ENCODE results near the gene RGR.

Gene RGR

DNA sequence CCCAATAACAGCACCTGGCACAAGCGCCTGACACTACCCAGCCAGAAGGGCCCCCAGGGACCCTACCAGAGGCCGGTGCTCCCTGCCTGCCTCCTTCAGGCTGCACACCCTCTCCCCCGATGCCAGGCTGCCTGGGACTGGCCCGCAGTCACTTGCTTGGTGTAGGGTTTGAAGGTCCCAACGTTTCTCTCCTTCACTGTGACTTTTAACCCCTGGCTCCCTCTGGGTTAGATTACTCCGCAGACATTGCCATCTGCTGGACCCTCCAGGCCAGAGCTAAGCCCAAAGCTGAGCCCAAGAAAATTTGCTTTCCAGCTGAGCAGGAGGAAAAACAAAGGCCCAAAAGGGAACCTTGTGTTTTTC lies 43.6 kb upstream of the RGR start:
- no peak for DNase-seq (ENCODE audit: low read depth)
- in situ Hi-C loops (cut with HindIII; ENCODE audit: low sequenced_read_pairs), result no loop called here
- H3K4me3 ChIP-seq (ENCODE audit: low read depth, low read length), result no peak overlapping the region
- TF ChIP-seq CTCF (IDR thresholded peaks at IDR 0.05; ENCODE audit: low read depth, low read length, missing control alignments), result no peak

DNA sequence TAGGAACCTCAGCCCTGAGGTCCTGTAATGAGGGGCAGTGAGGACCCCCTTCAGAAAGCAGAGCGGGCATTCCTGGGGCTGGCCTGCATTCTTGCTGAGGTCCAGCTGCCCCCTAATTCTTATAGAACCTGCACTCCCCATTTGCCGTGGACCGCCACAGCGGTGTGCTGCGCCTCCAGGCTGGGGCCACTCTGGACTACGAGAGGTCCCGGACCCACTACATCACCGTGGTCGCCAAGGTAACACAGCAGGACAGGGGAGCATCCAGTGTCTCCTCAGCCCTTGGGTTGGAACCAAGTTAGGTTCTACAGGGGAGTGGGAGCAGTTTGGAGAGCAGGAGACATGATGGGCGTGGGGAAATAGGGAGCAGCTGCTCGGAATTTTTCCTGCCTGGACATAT lies 43.2 kb upstream of the RGR start:
- TF ChIP-seq CTCF (IDR thresholded peaks at IDR 0.05; ENCODE audit: low read depth, low read length, missing control alignments), result no peak
- in situ Hi-C loops (cut with HindIII; ENCODE audit: low sequenced_read_pairs), result no loop called here
- no peak overlapping the region for H3K4me3 ChIP-seq (ENCODE audit: low read depth, low read length)
- DNase-seq (ENCODE audit: low read depth), result no peak

DNA sequence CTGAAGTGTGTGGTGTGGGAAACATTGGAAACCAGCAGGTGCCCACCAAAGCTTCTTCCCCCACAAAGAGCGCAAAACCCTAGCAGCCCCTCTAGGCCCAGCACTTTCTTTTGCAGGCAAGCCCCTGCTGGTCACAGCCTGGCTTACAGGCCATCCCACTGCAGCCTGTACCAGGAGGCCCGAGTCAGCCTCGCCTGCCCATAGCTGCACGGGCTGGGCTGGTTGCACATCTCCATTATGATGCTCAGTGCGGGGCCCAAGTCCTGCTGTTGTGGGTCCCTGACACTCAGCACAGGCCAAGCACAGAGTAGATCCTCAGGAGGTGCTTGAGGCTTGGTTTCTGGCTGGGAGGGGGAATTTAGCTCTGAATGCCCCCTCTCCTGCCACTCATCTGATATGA lies 42.5 kb upstream of the RGR start:
- in situ Hi-C loops (cut with HindIII; ENCODE audit: low sequenced_read_pairs), result no loop called here
- H3K4me3 ChIP-seq (ENCODE audit: low read depth, low read length), result no peak overlapping the region
- no peak for DNase-seq (ENCODE audit: low read depth)
- no peak for TF ChIP-seq CTCF (IDR thresholded peaks at IDR 0.05; ENCODE audit: low read depth, low read length, missing control alignments)

GRCh38 chr10:84204122-84204521 lies 40.7 kb upstream of the RGR start:
- TF ChIP-seq CTCF (IDR thresholded peaks at IDR 0.05; ENCODE audit: low read depth, low read length, missing control alignments), result peak; percentile 30
- no peak overlapping the region for H3K4me3 ChIP-seq (ENCODE audit: low read depth, low read length)
- no peak for DNase-seq (ENCODE audit: low read depth)
- in situ Hi-C loops (cut with HindIII; ENCODE audit: low sequenced_read_pairs), result no loop called here

DNA sequence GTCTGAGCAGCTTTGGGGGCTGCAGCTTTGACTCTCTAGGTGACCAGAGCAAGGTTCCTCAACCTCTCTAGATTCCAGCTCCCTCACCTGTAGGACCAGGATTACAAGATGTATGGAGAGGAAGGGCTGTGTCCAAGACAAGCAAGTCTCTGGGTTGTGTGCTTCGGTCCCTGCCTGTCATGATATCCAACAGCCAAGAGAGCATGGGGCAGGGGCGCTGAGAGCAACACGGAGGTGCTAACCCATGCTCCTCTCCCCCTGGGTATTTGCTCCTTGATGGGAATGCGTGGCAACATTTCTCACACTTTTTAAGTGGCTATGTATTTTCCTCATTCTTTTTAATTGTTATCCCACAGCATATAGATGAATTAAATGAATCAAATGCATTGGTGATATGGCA lies 40.2 kb upstream of the RGR start:
- H3K4me3 ChIP-seq (ENCODE audit: low read depth, low read length), result no peak overlapping the region
- DNase-seq (ENCODE audit: low read depth), result no peak
- no peak for TF ChIP-seq CTCF (IDR thresholded peaks at IDR 0.05; ENCODE audit: low read depth, low read length, missing control alignments)
- in situ Hi-C loops (cut with HindIII; ENCODE audit: low sequenced_read_pairs), result no loop called here

DNA sequence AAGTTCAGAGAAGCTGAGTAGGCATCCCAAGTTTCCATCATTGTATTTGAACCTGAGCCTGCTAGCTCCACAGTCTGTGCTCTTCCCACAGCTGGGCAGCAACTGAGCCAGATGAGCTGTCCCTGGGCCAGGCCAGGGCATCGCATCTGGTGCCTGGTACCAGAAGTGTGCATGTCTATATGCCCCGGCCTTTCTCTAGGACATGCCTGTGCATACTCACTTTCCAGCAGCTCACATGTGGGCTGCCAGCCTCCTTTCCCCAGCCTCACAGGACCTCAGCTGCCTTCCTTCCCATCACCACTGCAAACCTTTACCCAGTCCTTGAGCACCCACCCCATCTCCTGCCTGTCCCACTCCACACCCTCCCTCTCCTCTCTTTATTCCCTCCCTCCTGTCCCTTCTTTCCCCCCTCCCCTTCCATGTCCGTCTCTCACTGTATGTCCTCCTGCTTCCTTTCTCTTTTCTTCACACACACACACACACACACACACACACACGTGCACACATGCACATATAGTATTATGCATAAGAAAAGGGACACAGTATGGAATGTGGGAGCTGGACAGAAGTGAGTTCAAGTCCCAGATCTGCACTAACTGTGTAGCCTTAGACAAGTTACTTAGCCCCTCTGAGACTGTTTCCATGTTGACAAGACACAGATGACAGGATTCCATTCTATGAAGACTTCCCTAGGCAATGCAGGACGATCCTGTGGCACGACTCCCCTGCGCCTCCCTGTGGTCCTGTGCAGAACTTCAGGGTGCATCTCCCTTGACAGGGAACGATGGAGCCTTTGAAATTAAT lies 39.6 kb upstream of the RGR start:
- in situ Hi-C loops (cut with HindIII; ENCODE audit: low sequenced_read_pairs), result no loop called here
- peak; percentile 84 for TF ChIP-seq CTCF (IDR thresholded peaks at IDR 0.05; ENCODE audit: low read depth, low read length, missing control alignments)
- H3K4me3 ChIP-seq (ENCODE audit: low read depth, low read length), result no peak overlapping the region
- DNase-seq (ENCODE audit: low read depth), result no peak

Data from astrocyte of the cerebellum (primary cell).